Keratinocyte (primary cell): ENCODE measurements around the gene SLC27A4. TPM values are rescaled to one million over a fixed set of nuclear protein-coding genes. Genes with fewer than 3 reads are reported as not detected.

Experiments used
- DNase-seq: peaks from one replicate; pipeline ENCODE4 v3.0.0-alpha.2; 2011; ENCODE audit warnings: low read depth, missing footprints, low spot score
- FAIRE-seq: peaks from 2 replicates; lab custom pipeline; 2011; peaks lifted over from hg19 to GRCh38; lab: Jason Lieb, UNC
- H2AFZ ChIP-seq: 2 replicates; pipeline ENCODE4 v1.6.0; 2012; ENCODE audit warnings: low read length, control low read depth, inconsistent platforms; ENCODE audit not compliant: control insufficient read depth
- H3K27ac ChIP-seq: 2 replicates; pipeline ENCODE4 v1.5.1; 2011; ENCODE audit warnings: low read length; ENCODE audit not compliant: control insufficient read depth, insufficient read depth
- H3K27me3 ChIP-seq: 3 replicates; pipeline ENCODE4 v1.6.0; 2011; ENCODE audit warnings: low read length; ENCODE audit not compliant: control insufficient read depth, insufficient read depth; ENCODE audit errors: extremely low read depth
- H3K36me3 ChIP-seq, 2 experiments: 2 replicates in 1 of 2; 3 replicates in 1 of 2; pipeline ENCODE4 v1.5.1; 2011; ENCODE audit warnings: low read length in 2 of 2, mild to moderate bottlenecking in 1 of 2; ENCODE audit not compliant: control insufficient read depth in 2 of 2, insufficient read depth in 2 of 2; ENCODE audit errors: extremely low read depth in 1 of 2
- H3K4me1 ChIP-seq: 3 replicates; pipeline ENCODE4 v1.5.1; 2011; ENCODE audit warnings: low read length; ENCODE audit not compliant: control insufficient read depth, insufficient read depth; ENCODE audit errors: extremely low read depth
- H3K4me2 ChIP-seq: 3 replicates; pipeline ENCODE4 v1.6.0; 2011; ENCODE audit warnings: low read depth, low read length; ENCODE audit not compliant: control insufficient read depth, insufficient read depth; ENCODE audit errors: extremely low read depth
- H3K4me3 ChIP-seq, 3 experiments: fragments of 200-600 bp in 1 of 3; sonication (generic) in 1 of 3; 2 replicates in 2 of 3; 3 replicates in 1 of 3; pipeline ENCODE4 v1.5.1; 2011 to 2016; ENCODE audit warnings: low read length in 3 of 3, mild to moderate bottlenecking in 3 of 3, control low read depth in 2 of 3, inconsistent platforms in 1 of 3, low read depth in 1 of 3, mixed read lengths in 1 of 3, mixed run types in 1 of 3, moderate library complexity in 1 of 3; ENCODE audit not compliant: control insufficient read depth in 2 of 3, insufficient read depth in 2 of 3; ENCODE audit errors: extremely low read depth in 1 of 3
- H3K79me2 ChIP-seq: 2 replicates; pipeline ENCODE4 v1.6.0; 2012; ENCODE audit warnings: low read length; ENCODE audit not compliant: control insufficient read depth, insufficient read depth
- H3K9ac ChIP-seq: 3 replicates; pipeline ENCODE4 v1.6.0; 2011; ENCODE audit warnings: low read length; ENCODE audit not compliant: control insufficient read depth, insufficient read depth; ENCODE audit errors: extremely low read depth
- H3K9me1 ChIP-seq: 3 replicates; pipeline ENCODE4 v1.6.0; 2011; ENCODE audit warnings: low read length; ENCODE audit not compliant: control insufficient read depth, insufficient read depth; ENCODE audit errors: extremely low read depth
- H3K9me3 ChIP-seq: 2 replicates; pipeline ENCODE4 v1.5.1; 2012; ENCODE audit warnings: low read depth, low read length; ENCODE audit not compliant: control insufficient read depth
- H4K20me1 ChIP-seq: 3 replicates; pipeline ENCODE4 v1.6.0; 2011; ENCODE audit warnings: low read length; ENCODE audit not compliant: control insufficient read depth, insufficient read depth; ENCODE audit errors: extremely low read depth
- CTCF ChIP-seq, 3 experiments: IDR thresholded peaks in 1 of 3; conservative IDR thresholded peaks in 1 of 3; optimal IDR thresholded peaks in 1 of 3; 2 replicates in 2 of 3; 3 replicates in 1 of 3; pipeline versions ENCODE3 to v1.5.1; 2011; ENCODE audit warnings: low read length in 3 of 3, mild to moderate bottlenecking in 3 of 3, moderate library complexity in 2 of 3, control low read depth in 1 of 3, inconsistent platforms in 1 of 3; ENCODE audit not compliant: insufficient read depth in 2 of 3; ENCODE audit errors: extremely low read depth in 1 of 3
- EZH2 ChIP-seq: IDR thresholded peaks from one replicate; pipeline ENCODE4 v1.6.1; 2012; ENCODE audit warnings: inconsistent platforms, mild to moderate bottlenecking, low read length, moderate library complexity
- dilution Hi-C: fragments of 300-500 bp; cut with MboI; formaldehyde crosslinking; loops from one replicate; pipeline ENCODE4 v1.7.0; 2020; ENCODE audit warnings: low sequenced_read_pairs; ENCODE audit not compliant: extremely low pct_ligation_motif_present
- polyA plus RNA-seq, 5 experiments: library from polyadenylated mRNA; depleted of rRNA in 3 of 5; stranded (reverse) in 3 of 5; stranded (forward) in 1 of 5; unstranded in 1 of 5; fragments of >200 nt; gene quantifications; 1 replicate in 1 of 5; 2 replicates in 3 of 5; 3 replicates in 1 of 5; pipeline versions ENCODE4 v1.2.1 to v1.2.3, GENCODE V29; 2011 to 2012; ENCODE audit warnings: missing spikeins in 2 of 5, low read depth in 1 of 5, low replicate concordance in 1 of 5

The SLC27A4 gene
- polyA plus RNA-seq, 1 donor (not counting 4 experiments of a cell fraction or from before 2014, with no cell fraction given): 17.3 TPM

GRCh38 chr9:128293091-128293490, 47.2 kb upstream of the SLC27A4 start:
- Histone ChIP-seq H3K27me3 (no peaks in the 10 kb centered on the region), H3K9me3 (no peaks in the 10 kb centered on the region), H3K4me1 (peaks cover 5% of the 10 kb centered on the region), H4K20me1 (no peaks in the 10 kb centered on the region), H2AFZ (no peak overlapping the region), H3K4me3 (no peak overlapping the region), H3K36me3 (peaks cover 0 to 5% of the 10 kb centered on the region in 2 experiments), H3K9ac (no peak overlapping the region), H3K4me2 (no peak overlapping the region), H3K27ac (no peak overlapping the region), H3K9me1 (no peaks in the 10 kb centered on the region), H3K79me2 (no peaks in the 10 kb centered on the region)
- no peak for DNase-seq
- TF ChIP-seq EZH2: no peak
- TF ChIP-seq CTCF (optimal IDR thresholded peaks at IDR 0.05 in 1 of 3, IDR thresholded peaks at IDR 0.05 in 1 of 3, conservative IDR thresholded peaks at IDR 0.05 in 1 of 3; ENCODE audit: extremely low read depth in 1 of 3, insufficient read depth in 2 of 3, low read length in 3 of 3): no peak
- FAIRE-seq: no peak
- dilution Hi-C loops: no loop called here

GRCh38 chr9:128294142-128294541, 46.2 kb upstream of the SLC27A4 start:
- no peaks in the 10 kb centered on the region for H4K20me1 ChIP-seq
- H3K9ac ChIP-seq: no peak overlapping the region
- H3K9me1 ChIP-seq: no peaks in the 10 kb centered on the region
- dilution Hi-C loops: no loop called here
- no peaks in the 10 kb centered on the region for H3K36me3 ChIP-seq
- no peaks in the 10 kb centered on the region for H3K79me2 ChIP-seq
- no peak overlapping the region for H3K27ac ChIP-seq
- H3K4me1 ChIP-seq: peaks cover 6% of the 10 kb centered on the region
- no peak overlapping the region for H3K4me3 ChIP-seq
- DNase-seq (no peak), FAIRE-seq (no peak)
- no peaks in the 10 kb centered on the region for H3K27me3 ChIP-seq
- H2AFZ ChIP-seq: no peak overlapping the region
- H3K4me2 ChIP-seq: no peak overlapping the region
- no peaks in the 10 kb centered on the region for H3K9me3 ChIP-seq
- TF ChIP-seq CTCF (optimal IDR thresholded peaks at IDR 0.05 in 1 of 3, IDR thresholded peaks at IDR 0.05 in 1 of 3, conservative IDR thresholded peaks at IDR 0.05 in 1 of 3; ENCODE audit: extremely low read depth in 1 of 3, insufficient read depth in 2 of 3, low read length in 3 of 3) (no peak), EZH2 (no peak)
